ENCODE results near the gene SUPT5H. TPM values are rescaled to one million over a fixed set of nuclear protein-coding genes. Genes with fewer than 3 reads are reported as not detected.
"Not testable (repeated sequence)": the region's sequence is repeated elsewhere in the genome, so short reads cannot be mapped to it uniquely, and the experiment has no call there.

SUPT5H gene
- total RNA-seq, 1 experiment from 2014 or later, result 158 TPM

GRCh38 chr19:39474139-39474620 lies 28.8 kb downstream of the SUPT5H start:
- H3K27ac Mint-ChIP-seq (ENCODE audit: unreplicated experiment), result peak overlapping the region; percentile 39
- DNase-seq, result peak; percentile 80
- no peaks in the 10 kb centered on the region for H3K27me3 Mint-ChIP-seq (ENCODE audit: unreplicated experiment)
- intact Hi-C loops (cut with micrococcal nuclease; ENCODE audit: unreplicated experiment), result loop anchor here (2.0 kb wide), 1 partner anchor 59 kb away; the partner anchor contains the start of gene EID2B
- H3K36me3 Mint-ChIP-seq (ENCODE audit: insufficient read depth, unreplicated experiment), result peaks cover 67% of the 10 kb centered on the region
- no peak overlapping the region for H3K4me3 Mint-ChIP-seq (ENCODE audit: low read depth, unreplicated experiment)
- no peaks in the 10 kb centered on the region for H3K9me3 Mint-ChIP-seq (ENCODE audit: low read depth, unreplicated experiment)
- TF ChIP-seq CTCF (IDR thresholded peaks at IDR 0.05; ENCODE audit: unreplicated experiment), result peak; percentile 94
- no TSS peak for BruUV-seq (replicated peaks)
- no peaks in the 10 kb centered on the region for H3K4me1 Mint-ChIP-seq (ENCODE audit: low read depth, unreplicated experiment)
- CTCF ChIA-PET, result interaction anchor here (0.6 to 2.4 kb wide), 7 partner anchors 11 to 198 kb away, joined by 3 to 21 read pairs (median 4); partner anchors contain the start of gene EID2B

GRCh38 chr19:39475748-39476147 lies 30.4 kb downstream of the SUPT5H start:
- Mint-ChIP-seq H3K27me3 (ENCODE audit: unreplicated experiment) (no peaks in the 10 kb centered on the region), H3K9me3 (ENCODE audit: low read depth, unreplicated experiment) (no peaks in the 10 kb centered on the region), H3K36me3 (ENCODE audit: insufficient read depth, unreplicated experiment) (peaks cover 59% of the 10 kb centered on the region), H3K4me1 (ENCODE audit: low read depth, unreplicated experiment) (peaks cover 14% of the 10 kb centered on the region), H3K4me3 (ENCODE audit: low read depth, unreplicated experiment) (no peak overlapping the region), H3K27ac (ENCODE audit: unreplicated experiment) (no peak overlapping the region)
- no peak for TF ChIP-seq CTCF (IDR thresholded peaks at IDR 0.05; ENCODE audit: unreplicated experiment)
- BruUV-seq (replicated peaks), result no TSS peak
- no peak for DNase-seq
- intact Hi-C loops (cut with micrococcal nuclease; ENCODE audit: unreplicated experiment), result loop anchor here (2.0 kb wide), 1 partner anchor 57 kb away; the partner anchor contains the start of gene EID2B
- CTCF ChIA-PET, result interaction anchor here (1.1 to 2.4 kb wide), 2 partner anchors 58 to 84 kb away, joined by 4 to 21 read pairs; partner anchors contain the start of genes EID2B and MED29

GRCh38 chr19:39479319-39479801 lies 34.0 kb downstream of the SUPT5H start:
- H3K27me3 Mint-ChIP-seq (ENCODE audit: unreplicated experiment); BruUV-seq (replicated peaks); H3K9me3 Mint-ChIP-seq (ENCODE audit: low read depth, unreplicated experiment); intact Hi-C loops (cut with micrococcal nuclease; ENCODE audit: unreplicated experiment); DNase-seq; H3K27ac Mint-ChIP-seq (ENCODE audit: unreplicated experiment); CTCF ChIA-PET: not testable (repeated sequence)
- H3K4me1 Mint-ChIP-seq (ENCODE audit: low read depth, unreplicated experiment), result peaks cover 26% of the 10 kb centered on the region
- H3K36me3 Mint-ChIP-seq (ENCODE audit: insufficient read depth, unreplicated experiment), result peaks cover 64% of the 10 kb centered on the region
- peak overlapping the region; percentile 99 for H3K4me3 Mint-ChIP-seq (ENCODE audit: low read depth, unreplicated experiment)

GRCh38 chr19:39479916-39480315 lies 34.5 kb downstream of the SUPT5H start:
- BruUV-seq (replicated peaks), result no TSS peak
- CTCF ChIA-PET, result interaction anchor here (0.8 to 1.1 kb wide), 2 partner anchors 27 to 53 kb away, joined by 4 read pairs; partner anchors contain the start of gene EID2B
- peaks cover 58% of the 10 kb centered on the region for H3K36me3 Mint-ChIP-seq (ENCODE audit: insufficient read depth, unreplicated experiment)
- intact Hi-C loops (cut with micrococcal nuclease; ENCODE audit: unreplicated experiment), result no loop called here
- peak overlapping the region; percentile 77 for H3K27ac Mint-ChIP-seq (ENCODE audit: unreplicated experiment)
- no peak for TF ChIP-seq CTCF (IDR thresholded peaks at IDR 0.05; ENCODE audit: unreplicated experiment)
- no peak for DNase-seq
- H3K4me1 Mint-ChIP-seq (ENCODE audit: low read depth, unreplicated experiment), result peaks cover 26% of the 10 kb centered on the region
- peak overlapping the region; percentile 99 for H3K4me3 Mint-ChIP-seq (ENCODE audit: low read depth, unreplicated experiment)
- no peaks in the 10 kb centered on the region for H3K27me3 Mint-ChIP-seq (ENCODE audit: unreplicated experiment)
- no peaks in the 10 kb centered on the region for H3K9me3 Mint-ChIP-seq (ENCODE audit: low read depth, unreplicated experiment)
